Measurements from ENCODE around the gene SPAG9.

- TF ChIP-seq CTCF (IDR thresholded peaks at IDR 0.05) (no peak), EZH2 (IDR thresholded peaks at IDR 0.05; ENCODE audit: borderline replicate concordance, insufficient read depth, low read depth, low read length, poor library complexity, severe bottlenecking) (no peak)
Observed at GRCh38 chr17:50947782-50948543, 172.7 kb downstream of the SPAG9 start.

Data from B cell (primary cell).